H1 (cell line): ENCODE measurements around the gene NEK9. TPM values are rescaled to one million over a fixed set of nuclear protein-coding genes. Genes with fewer than 3 reads are reported as not detected.

Source experiments
- CTCF ChIA-PET: fragments of 300-600 bp; sonication (Branson Sonifier 250); formaldehyde crosslinking; loops from one replicate; lab custom pipeline; 2021; ENCODE audit not compliant: partially characterized antibody; lab: Charles Lee
- POLR2A ChIA-PET: fragments of 300-600 bp; sonication (Branson Sonifier 250); formaldehyde crosslinking; loops from one replicate; lab custom pipeline; 2021; ENCODE audit warnings: inconsistent platforms; ENCODE audit not compliant: partially characterized antibody; lab: Charles Lee
- DNase-seq, 2 experiments: peaks; one replicate each; pipeline versions ENCODE4 v3.0.0 to v3.0.0-alpha.2; 2010 to 2022; ENCODE audit warnings: low spot score in 2 of 2, low read depth in 1 of 2, mixed read lengths in 1 of 2
- FAIRE-seq: peaks from 2 replicates; lab custom pipeline; 2011; peaks lifted over from hg19 to GRCh38; lab: Jason Lieb, UNC
- H2AFZ ChIP-seq: 2 replicates; pipeline ENCODE4 v1.8.1; 2012; ENCODE audit warnings: low read length, inconsistent platforms
- H2AK5ac ChIP-seq: 2 replicates; pipeline ENCODE4 v1.6.1; 2013; ENCODE audit warnings: low read depth, low read length
- H2BK120ac ChIP-seq: replicated peaks from 2 replicates; pipeline ENCODE3; 2013; ENCODE audit warnings: low read depth, low read length, inconsistent platforms
- H2BK12ac ChIP-seq: 2 replicates; pipeline ENCODE4 v1.6.1; 2013; ENCODE audit warnings: low read depth, low read length
- H2BK15ac ChIP-seq: 2 replicates; pipeline ENCODE4 v1.6.1; 2013; ENCODE audit warnings: low read length
- H2BK20ac ChIP-seq: 2 replicates; pipeline ENCODE4 v1.6.1; 2013; ENCODE audit warnings: low read length
- H2BK5ac ChIP-seq: 2 replicates; pipeline ENCODE4 v1.6.1; 2013; ENCODE audit warnings: low read depth, low read length
- H3K14ac ChIP-seq: 2 replicates; pipeline ENCODE4 v1.6.1; 2013; ENCODE audit warnings: inconsistent platforms; ENCODE audit not compliant: insufficient read length
- H3K18ac ChIP-seq: 2 replicates; pipeline ENCODE4 v1.6.1; 2013; ENCODE audit warnings: low read length; ENCODE audit errors: extremely low read depth
- H3K23ac ChIP-seq: 2 replicates; pipeline ENCODE4 v1.6.1; 2013; ENCODE audit warnings: inconsistent platforms; ENCODE audit not compliant: insufficient read length
- H3K23me2 ChIP-seq: 2 replicates; pipeline ENCODE4 v1.6.1; 2013; ENCODE audit warnings: low read depth, low read length
- H3K27ac ChIP-seq: 2 replicates; pipeline ENCODE4 v1.6.1; 2011; ENCODE audit warnings: low read depth, low read length, inconsistent platforms
- H3K27me3 ChIP-seq, 4 experiments: replicated peaks in 1 of 4; 1 replicate in 1 of 4; 2 replicates in 3 of 4; pipeline versions ENCODE4 v1.6.1 to v1.8.1; 2011 to 2013; ENCODE audit warnings: low read length in 3 of 4, mild to moderate bottlenecking in 3 of 4, inconsistent platforms in 2 of 4, mixed read lengths in 2 of 4, moderate library complexity in 1 of 4; ENCODE audit not compliant: control insufficient read depth in 3 of 4, insufficient read depth in 3 of 4; ENCODE audit errors: extremely low read depth in 1 of 4
- H3K36me3 ChIP-seq, 4 experiments: 2 replicates each; pipeline versions ENCODE4 v1.6.1 to v1.8.1; 2011 to 2013; ENCODE audit warnings: mild to moderate bottlenecking in 4 of 4, low read length in 3 of 4, moderate library complexity in 2 of 4, control low read depth in 1 of 4, inconsistent platforms in 1 of 4; ENCODE audit not compliant: insufficient read depth in 4 of 4, control insufficient read depth in 2 of 4
- H3K4ac ChIP-seq: replicated peaks from 2 replicates; pipeline ENCODE3; 2013; ENCODE audit warnings: low read length, low read depth, mixed read lengths, inconsistent platforms; ENCODE audit not compliant: insufficient read length
- H3K4me1 ChIP-seq, 4 experiments: replicated peaks in 1 of 4; 1 replicate in 1 of 4; 2 replicates in 3 of 4; pipeline versions ENCODE4 v1.6.1 to v1.8.1; 2011 to 2013; ENCODE audit warnings: low read length in 3 of 4, inconsistent platforms in 2 of 4, mixed read lengths in 1 of 4; ENCODE audit not compliant: insufficient read depth in 4 of 4, control insufficient read depth in 3 of 4
- H3K4me2 ChIP-seq, 2 experiments: 2 replicates each; pipeline versions ENCODE4 v1.6.1 to v1.8.1; 2011 to 2013; ENCODE audit warnings: low read depth in 2 of 2, low read length in 2 of 2, control low read depth in 1 of 2, inconsistent platforms in 1 of 2, mild to moderate bottlenecking in 1 of 2; ENCODE audit not compliant: insufficient read depth in 1 of 2
- H3K4me3 ChIP-seq, 4 experiments: fragments of 200-600, 300-600 bp in 1 of 4; sonication (generic), shearing (Covaris generic), sonication (Bioruptor Twin) in 1 of 4; 2 replicates each; pipeline versions ENCODE4 v1.5.1 to v1.8.1; 2011 to 2016; ENCODE audit warnings: low read length in 4 of 4, low read depth in 3 of 4, control low read depth in 2 of 4, inconsistent platforms in 2 of 4, mild to moderate bottlenecking in 2 of 4, mixed read lengths in 1 of 4, moderate library complexity in 1 of 4; ENCODE audit not compliant: insufficient read depth in 2 of 4; ENCODE audit errors: extremely low read depth in 1 of 4
- H3K56ac ChIP-seq: replicated peaks from 2 replicates; pipeline ENCODE3; 2013; ENCODE audit warnings: low read depth, mild to moderate bottlenecking, mixed read lengths, low read length, inconsistent platforms; ENCODE audit not compliant: insufficient read length
- H3K79me1 ChIP-seq: 2 replicates; pipeline ENCODE4 v1.6.1; 2013; ENCODE audit warnings: low read depth, low read length, control low read depth
- H3K79me2 ChIP-seq, 2 experiments: 2 replicates each; pipeline versions ENCODE4 v1.6.1 to v1.8.1; 2012 to 2013; ENCODE audit warnings: low read length in 2 of 2, mild to moderate bottlenecking in 2 of 2, inconsistent platforms in 1 of 2; ENCODE audit not compliant: insufficient read depth in 2 of 2, control insufficient read depth in 1 of 2
- H3K9ac ChIP-seq, 4 experiments: replicated peaks in 1 of 4; 1 replicate in 1 of 4; 2 replicates in 3 of 4; pipeline versions ENCODE4 v1.6.1 to v1.8.1; 2011 to 2013; ENCODE audit warnings: low read depth in 3 of 4, low read length in 3 of 4, control low read depth in 2 of 4, mild to moderate bottlenecking in 2 of 4, moderate library complexity in 2 of 4, inconsistent platforms in 1 of 4; ENCODE audit errors: extremely low read depth in 1 of 4
- H3K9me3 ChIP-seq, 2 experiments: 2 replicates each; pipeline versions ENCODE4 v1.6.1 to v1.8.1; 2012 to 2013; ENCODE audit warnings: mild to moderate bottlenecking in 2 of 2, moderate library complexity in 2 of 2, control low read depth in 1 of 2, inconsistent platforms in 1 of 2, low read depth in 1 of 2, low read length in 1 of 2, mixed read lengths in 1 of 2; ENCODE audit not compliant: insufficient read depth in 2 of 2
- H4K20me1 ChIP-seq, 2 experiments: replicated peaks in 1 of 2; 2 replicates each; pipeline versions ENCODE3 to v1.8.1; 2011 to 2013; ENCODE audit warnings: inconsistent platforms in 2 of 2, low read length in 2 of 2, mild to moderate bottlenecking in 1 of 2; ENCODE audit not compliant: insufficient read depth in 2 of 2, control insufficient read depth in 1 of 2
- H4K5ac ChIP-seq: 2 replicates; pipeline ENCODE4 v1.6.1; 2013; ENCODE audit warnings: low read length, low read depth, mixed read lengths, inconsistent platforms; ENCODE audit not compliant: insufficient read length
- H4K8ac ChIP-seq: 2 replicates; pipeline ENCODE4 v1.8.0; 2013; ENCODE audit warnings: mild to moderate bottlenecking, moderate library complexity, low read length, inconsistent platforms; ENCODE audit not compliant: insufficient read depth; ENCODE audit errors: extremely low read depth
- H4K91ac ChIP-seq: replicated peaks from 2 replicates; pipeline ENCODE3; 2013; ENCODE audit warnings: low read length, mixed read lengths, inconsistent platforms; ENCODE audit not compliant: insufficient read length
- CTBP2 ChIP-seq: IDR thresholded peaks from 2 replicates; pipeline ENCODE4 v1.7.0; 2011; ENCODE audit warnings: borderline replicate concordance, mild to moderate bottlenecking, moderate library complexity, mixed read lengths, low read length; ENCODE audit not compliant: insufficient read depth, insufficient read length
- CTCF ChIP-seq, 3 experiments: IDR thresholded peaks; 1 replicate in 2 of 3; 2 replicates in 1 of 3; pipeline versions ENCODE4 v1.5.1 to v1.6.1; 2011; ENCODE audit warnings: low read length in 3 of 3, mild to moderate bottlenecking in 3 of 3, inconsistent platforms in 2 of 3, low read depth in 1 of 3, moderate library complexity in 1 of 3; ENCODE audit not compliant: insufficient read depth in 1 of 3; ENCODE audit errors: control extremely low read depth in 1 of 3
- RAD21 ChIP-seq, 2 experiments: IDR thresholded peaks in 1 of 2; conservative IDR thresholded peaks in 1 of 2; 2 replicates each; pipeline ENCODE4 v1.6.1; 2011; ENCODE audit warnings: low read depth in 2 of 2, low read length in 2 of 2, improper control_type of control experiment in 1 of 2, inconsistent platforms in 1 of 2, mild to moderate bottlenecking in 1 of 2, moderate library complexity in 1 of 2
- SIN3A ChIP-seq, 2 experiments: IDR thresholded peaks in 1 of 2; conservative IDR thresholded peaks in 1 of 2; 2 replicates each; pipeline ENCODE4 v1.6.1; 2011 to 2012; ENCODE audit warnings: low read length in 2 of 2, improper control_type of control experiment in 1 of 2, low read depth in 1 of 2, mild to moderate bottlenecking in 1 of 2
- SIX5 ChIP-seq: IDR thresholded peaks from 2 replicates; pipeline ENCODE4 v1.6.1; 2011; ENCODE audit warnings: mild to moderate bottlenecking, low read depth, low read length
- TBP ChIP-seq: IDR thresholded peaks from 2 replicates; pipeline ENCODE4 v1.6.1; 2011; ENCODE audit warnings: low read depth, low read length, improper control_type of control experiment
- TCF12 ChIP-seq: IDR thresholded peaks from 2 replicates; pipeline ENCODE4 v1.6.1; 2011; ENCODE audit warnings: low read depth, mild to moderate bottlenecking, low read length
- TEAD4 ChIP-seq: IDR thresholded peaks from 2 replicates; pipeline ENCODE4 v1.6.1; 2012; ENCODE audit warnings: low read depth, low read length, inconsistent platforms, mixed read lengths
- YY1 ChIP-seq: IDR thresholded peaks from 2 replicates; pipeline ENCODE4 v1.6.1; 2011; ENCODE audit warnings: low read depth, mild to moderate bottlenecking, low read length
- polyA plus RNA-seq, 7 experiments: library from polyadenylated mRNA; depleted of rRNA in 3 of 7; stranded (reverse) in 5 of 7; unstranded in 2 of 7; fragments of >200 nt in 5 of 7; fragments of 200-250 nt in 2 of 7; gene quantifications; 1 replicate in 5 of 7; 2 replicates in 1 of 7; 4 replicates in 1 of 7; pipeline versions ENCODE4 v1.2.1 to v1.2.3, GENCODE V29; 2011 to 2013; ENCODE audit warnings: missing spikeins in 2 of 7, mixed read lengths in 2 of 7
- total RNA-seq: library from RNA; stranded (reverse); fragmentation: NEBNext Ultra II Directional; extraction: Animal tissue kit (Norgen Biotek cat#: 25700); gene quantifications from 2 replicates; pipeline ENCODE4 v1.2.1, GENCODE V29; 2021

NEK9 gene
- total and polyA plus RNA-seq, 2 of the 8 experiments (the other 6 are each of a cell fraction or from before 2014, with no cell fraction given), result 16.0 to 43.6 TPM

GRCh38 chr14:75141967-75142366 is 15.1 kb upstream of the NEK9 start:
- peaks cover 0 to 2% (median 1%) of the 10 kb centered on the region in 4 experiments; a peak in 3 of 8 replicates for H3K36me3 ChIP-seq
- H3K79me2 ChIP-seq, result peaks cover 0 to 11% of the 10 kb centered on the region in 2 experiments; a peak in 2 of 4 replicates
- no peak overlapping the region for H3K4me2 ChIP-seq
- no peak overlapping the region for H3K9ac ChIP-seq
- H3K27ac ChIP-seq, result no peak overlapping the region
- H3K4ac ChIP-seq, result no peak overlapping the region
- H2AFZ ChIP-seq, result no peak overlapping the region
- H2BK20ac ChIP-seq, result no peak overlapping the region
- no peak overlapping the region for H2AK5ac ChIP-seq
- TF ChIP-seq CTCF (IDR thresholded peaks at IDR 0.05; ENCODE audit: control extremely low read depth in 1 of 3, insufficient read depth in 1 of 3, low read depth in 1 of 3, low read length in 3 of 3), result peak in 2 of 3 experiments; percentile 44 to 58; a peak in 2 of 4 replicates
- TF ChIP-seq SIX5, result no peak
- no peak for TF ChIP-seq TCF12
- TF ChIP-seq SIN3A (conservative IDR thresholded peaks at IDR 0.05 in 1 of 2, IDR thresholded peaks at IDR 0.05 in 1 of 2; ENCODE audit: low read depth in 1 of 2, low read length in 2 of 2), result no peak
- no peak for TF ChIP-seq CTBP2
- TF ChIP-seq RAD21 (IDR thresholded peaks at IDR 0.05 in 1 of 2, conservative IDR thresholded peaks at IDR 0.05 in 1 of 2; ENCODE audit: low read depth in 2 of 2, low read length in 2 of 2), result peak; percentile 70 to 72
- TF ChIP-seq TBP, result no peak
- no peak for TF ChIP-seq YY1
- TF ChIP-seq TEAD4, result no peak
- no peak overlapping the region for H2BK15ac ChIP-seq
- H3K79me1 ChIP-seq, result peaks cover 2% of the 10 kb centered on the region
- H2BK120ac ChIP-seq, result no peak overlapping the region
- ChIA-PET POLR2A (interaction anchor here (1.0 to 1.7 kb wide), 3 partner anchors 135 to 148 kb away, joined by 3 to 4 read pairs (median 4); no protein-coding TSS in a partner anchor), CTCF (interaction anchor here (0.7 to 11.2 kb wide), 14 partner anchors 12 to 162 kb away, joined by 3 to 105 read pairs (median 5); no protein-coding TSS in a partner anchor)
- no peak overlapping the region for H2BK12ac ChIP-seq
- no peak overlapping the region for H3K4me3 ChIP-seq
- H2BK5ac ChIP-seq, result no peak overlapping the region
- H3K18ac ChIP-seq, result no peak overlapping the region
- H3K9me3 ChIP-seq, result no peaks in the 10 kb centered on the region
- no peak for DNase-seq
- H3K56ac ChIP-seq, result no peak overlapping the region
- peak; percentile 76 for FAIRE-seq
- H4K5ac ChIP-seq, result no peak overlapping the region
- peaks cover 0 to 3% of the 10 kb centered on the region in 2 experiments for H4K20me1 ChIP-seq
- no peak overlapping the region for H3K23ac ChIP-seq
- no peaks in the 10 kb centered on the region for H3K4me1 ChIP-seq
- no peak overlapping the region for H4K8ac ChIP-seq
- H4K91ac ChIP-seq, result no peak overlapping the region
- H3K27me3 ChIP-seq, result no peaks in the 10 kb centered on the region
- no peak overlapping the region for H3K14ac ChIP-seq
- no peaks in the 10 kb centered on the region for H3K23me2 ChIP-seq
